Activated CD8-positive, alpha-beta memory T cell treated with anti-CD3 and anti-CD28 coated beads, Interleukin-2, amount 10 ng/mL, durations not matched to agents 7 days and 5 days (primary cell): ENCODE results near the gene CNKSR3. TPM values are rescaled to one million over a fixed set of nuclear protein-coding genes. Genes with fewer than 3 reads are reported as not detected.

Source experiments
- ATAC-seq: fragments of 150-1000 bp; cut with Tn5 transposase; one replicate; pipeline ENCODE4 v1.10.0; 2021; ENCODE audit warnings: moderate library complexity
- CTCF ChIA-PET: fragments of 350-600 bp; sonication (Branson Sonifier 250); formaldehyde crosslinking; loops from one replicate; lab custom pipeline; 2021; ENCODE audit warnings: antibody characterized with exemption; lab: Charles Lee
- DNase-seq: peaks from one replicate; pipeline ENCODE4 v3.0.0-alpha.2; 2020
- H3K27ac Mint-ChIP-seq: one replicate; pipeline ENCODE4 v1.8.0; 2021; ENCODE audit warnings: mild to moderate bottlenecking, mixed read lengths
- H3K27me3 Mint-ChIP-seq: one replicate; pipeline ENCODE4 v1.8.0; 2021; ENCODE audit warnings: mixed read lengths
- H3K36me3 Mint-ChIP-seq: one replicate; pipeline ENCODE4 v1.8.0; 2021; ENCODE audit warnings: mild to moderate bottlenecking, mixed read lengths
- H3K4me1 Mint-ChIP-seq: one replicate; pipeline ENCODE4 v1.8.0; 2021; ENCODE audit warnings: mixed read lengths
- H3K4me3 Mint-ChIP-seq: one replicate; pipeline ENCODE4 v1.8.0; 2021; ENCODE audit warnings: mild to moderate bottlenecking, moderate library complexity, mixed read lengths
- H3K9me3 Mint-ChIP-seq: one replicate; pipeline ENCODE4 v1.8.0; 2022; ENCODE audit warnings: low read depth, mixed read lengths
- total RNA-seq, 2 experiments: library from RNA; stranded (reverse); gene quantifications; one replicate each; pipeline ENCODE4 v1.2.3, GENCODE V29; 2021

CNKSR3 gene
- total RNA-seq, 2 experiments from 2014 or later, result not detected

GRCh38 chr6:154488802-154489437 lies 21.6 kb downstream of the CNKSR3 start:
- H3K27me3 Mint-ChIP-seq, result peaks cover 3% of the 10 kb centered on the region
- CTCF ChIA-PET, result no interaction called here
- ATAC-seq (no peak), DNase-seq (no peak)
- H3K9me3 Mint-ChIP-seq, result no peaks in the 10 kb centered on the region
- H3K4me1 Mint-ChIP-seq, result no peaks in the 10 kb centered on the region
- H3K27ac Mint-ChIP-seq, result no peak overlapping the region
- H3K36me3 Mint-ChIP-seq, result no peaks in the 10 kb centered on the region
- no peak overlapping the region for H3K4me3 Mint-ChIP-seq

GRCh38 chr6:154488248-154488593 lies 22.3 kb downstream of the CNKSR3 start:
- CTCF ChIA-PET, result no interaction called here
- no peaks in the 10 kb centered on the region for H3K4me1 Mint-ChIP-seq
- ATAC-seq (no peak), DNase-seq (no peak)
- H3K4me3 Mint-ChIP-seq, result no peak overlapping the region
- H3K36me3 Mint-ChIP-seq, result no peaks in the 10 kb centered on the region
- H3K27me3 Mint-ChIP-seq, result peaks cover 3% of the 10 kb centered on the region
- no peaks in the 10 kb centered on the region for H3K9me3 Mint-ChIP-seq
- H3K27ac Mint-ChIP-seq, result no peak overlapping the region

- H3K36me3 Mint-ChIP-seq, result no peaks in the 10 kb centered on the region
- H3K4me3 Mint-ChIP-seq, result no peak overlapping the region
- H3K9me3 Mint-ChIP-seq, result no peaks in the 10 kb centered on the region
- H3K4me1 Mint-ChIP-seq, result no peaks in the 10 kb centered on the region
- CTCF ChIA-PET, result no interaction called here
- H3K27ac Mint-ChIP-seq, result no peak overlapping the region
- ATAC-seq (no peak), DNase-seq (no peak)
- peaks cover 3% of the 10 kb centered on the region for H3K27me3 Mint-ChIP-seq
These were observed 22.9 kb downstream of the CNKSR3 start for GRCh38 chr6:154487367-154488247.

GRCh38 chr6:154485815-154486214 lies 24.7 kb downstream of the CNKSR3 start:
- DNase-seq (no peak), ATAC-seq (no peak)
- Mint-ChIP-seq H3K4me1 (no peaks in the 10 kb centered on the region), H3K27ac (no peak overlapping the region), H3K9me3 (no peaks in the 10 kb centered on the region), H3K27me3 (no peaks in the 10 kb centered on the region), H3K36me3 (no peaks in the 10 kb centered on the region), H3K4me3 (no peak overlapping the region)
- CTCF ChIA-PET, result no interaction called here

GRCh38 chr6:154484942-154485341 lies 25.5 kb downstream of the CNKSR3 start:
- DNase-seq (no peak), ATAC-seq (no peak)
- Mint-ChIP-seq H3K27me3 (no peaks in the 10 kb centered on the region), H3K4me1 (no peaks in the 10 kb centered on the region), H3K36me3 (no peaks in the 10 kb centered on the region), H3K27ac (no peak overlapping the region), H3K9me3 (no peaks in the 10 kb centered on the region), H3K4me3 (no peak overlapping the region)
- CTCF ChIA-PET, result no interaction called here

- no peaks in the 10 kb centered on the region for H3K4me1 Mint-ChIP-seq
- DNase-seq (no peak), ATAC-seq (no peak)
- H3K27me3 Mint-ChIP-seq, result no peaks in the 10 kb centered on the region
- H3K36me3 Mint-ChIP-seq, result no peaks in the 10 kb centered on the region
- CTCF ChIA-PET, result no interaction called here
- H3K27ac Mint-ChIP-seq, result no peak overlapping the region
- no peaks in the 10 kb centered on the region for H3K9me3 Mint-ChIP-seq
- no peak overlapping the region for H3K4me3 Mint-ChIP-seq
These were observed 27.6 kb downstream of the CNKSR3 start for GRCh38 chr6:154482858-154483257.

GRCh38 chr6:154481521-154482013 lies 28.9 kb downstream of the CNKSR3 start:
- ATAC-seq (no peak), DNase-seq (no peak)
- no peak overlapping the region for H3K27ac Mint-ChIP-seq
- H3K9me3 Mint-ChIP-seq, result no peaks in the 10 kb centered on the region
- H3K4me1 Mint-ChIP-seq, result no peaks in the 10 kb centered on the region
- H3K36me3 Mint-ChIP-seq, result no peaks in the 10 kb centered on the region
- CTCF ChIA-PET, result no interaction called here
- peaks cover 2% of the 10 kb centered on the region for H3K27me3 Mint-ChIP-seq
- no peak overlapping the region for H3K4me3 Mint-ChIP-seq

- ATAC-seq (no peak), DNase-seq (no peak)
- no peaks in the 10 kb centered on the region for H3K36me3 Mint-ChIP-seq
- CTCF ChIA-PET, result no interaction called here
- no peak overlapping the region for H3K4me3 Mint-ChIP-seq
- H3K27me3 Mint-ChIP-seq, result peaks cover 2% of the 10 kb centered on the region
- H3K4me1 Mint-ChIP-seq, result no peaks in the 10 kb centered on the region
- no peak overlapping the region for H3K27ac Mint-ChIP-seq
- H3K9me3 Mint-ChIP-seq, result no peaks in the 10 kb centered on the region
These were observed 30.5 kb downstream of the CNKSR3 start for GRCh38 chr6:154479771-154480639.

- H3K27me3 Mint-ChIP-seq, result peaks cover 2% of the 10 kb centered on the region
- no peak for DNase-seq
- H3K9me3 Mint-ChIP-seq, result no peaks in the 10 kb centered on the region
- ATAC-seq, result no peak
- H3K4me3 Mint-ChIP-seq, result no peak overlapping the region
- H3K4me1 Mint-ChIP-seq, result no peaks in the 10 kb centered on the region
- H3K36me3 Mint-ChIP-seq, result no peaks in the 10 kb centered on the region
- CTCF ChIA-PET, result no interaction called here
- no peak overlapping the region for H3K27ac Mint-ChIP-seq
These were observed 31.1 kb downstream of the CNKSR3 start for GRCh38 chr6:154479351-154479769.

- H3K27me3 Mint-ChIP-seq, result peaks cover 2% of the 10 kb centered on the region
These were observed 31.8 kb downstream of the CNKSR3 start for GRCh38 chr6:154478701-154479060.

GRCh38 chr6:154478021-154478700 lies 32.3 kb downstream of the CNKSR3 start:
- CTCF ChIA-PET, result no interaction called here
- Mint-ChIP-seq H3K9me3 (no peaks in the 10 kb centered on the region), H3K27me3 (peaks cover 2% of the 10 kb centered on the region), H3K36me3 (no peaks in the 10 kb centered on the region), H3K4me1 (no peaks in the 10 kb centered on the region), H3K4me3 (no peak overlapping the region), H3K27ac (no peak overlapping the region)
- no peak for DNase-seq
- no peak for ATAC-seq

More at GRCh38 chr6:154478701-154479060, 31.8 kb downstream of the CNKSR3 start:
- H3K4me1 Mint-ChIP-seq, result no peaks in the 10 kb centered on the region
- CTCF ChIA-PET, result no interaction called here
- H3K36me3 Mint-ChIP-seq, result no peaks in the 10 kb centered on the region
- DNase-seq, result no peak
- H3K4me3 Mint-ChIP-seq, result no peak overlapping the region
- no peak for ATAC-seq
- H3K9me3 Mint-ChIP-seq, result no peaks in the 10 kb centered on the region
- no peak overlapping the region for H3K27ac Mint-ChIP-seq

GRCh38 chr6:154476494-154476893 lies 34.0 kb downstream of the CNKSR3 start:
- Mint-ChIP-seq H3K4me3 (no peak overlapping the region), H3K4me1 (no peaks in the 10 kb centered on the region), H3K9me3 (no peaks in the 10 kb centered on the region), H3K36me3 (no peaks in the 10 kb centered on the region), H3K27ac (no peak overlapping the region), H3K27me3 (peaks cover 2% of the 10 kb centered on the region)
- ATAC-seq (no peak), DNase-seq (no peak)
- CTCF ChIA-PET, result no interaction called here
